Erythroblast (primary cell): ENCODE data around the gene SVIP.

ENCODE experiments used
- GATA1 ChIP-seq: IDR thresholded peaks from 2 replicates; pipeline ENCODE4 v1.6.1; 2011; ENCODE audit warnings: low read depth, mild to moderate bottlenecking, control low read depth, low read length, moderate library complexity
- POLR2A ChIP-seq: IDR thresholded peaks from 2 replicates; pipeline ENCODE4 v1.6.1; 2011; ENCODE audit warnings: mild to moderate bottlenecking, low read length

GRCh38 chr11:22775248-22775647 lies 54.4 kb downstream of the SVIP start:
- TF ChIP-seq POLR2A (no peak), GATA1 (no peak)
